ENCODE results near the gene GSTK1.
"Not testable (repeated sequence)": the region's sequence is repeated elsewhere in the genome, so short reads cannot be mapped to it uniquely, and the experiment has no call there.

Gene GSTK1
- total RNA-seq, result 89.4 to 377 (median 206) reads per million in 9 experiments

GRCh38 chr7:143263266-143264195 lies at the start of gene GSTK1:
TSS of gene GSTK1 (plus strand) at chr7:143263441. CDS start at chr7:143263514, 73 bp downstream.
- no peaks in the 10 kb centered on the region for H3K27me3 Mint-ChIP-seq
- peak within 1 kb of the TSS; percentile 98 to 100 for H3K4me3 Mint-ChIP-seq
- no peaks in the 10 kb centered on the region for H3K9me3 Mint-ChIP-seq
- peaks cover 33 to 51% of the 10 kb centered on the region in 2 donors for H3K4me1 Mint-ChIP-seq (ENCODE audit: low read depth in 2 of 2)
- DNase-seq, result peak; percentile 62 to 64 (median 63)
- H3K27ac Mint-ChIP-seq, result peak within 1 kb of the TSS; percentile 98
- peak; percentile 98 for ATAC-seq (replicated peaks)
- H3K36me3 Mint-ChIP-seq (ENCODE audit: insufficient read depth), result peaks cover 27% of the 10 kb centered on the region

GRCh38 chr7:143213478-143213877 lies 49.8 kb upstream of the GSTK1 start:
- not testable (repeated sequence) for H3K36me3 Mint-ChIP-seq (ENCODE audit: insufficient read depth); DNase-seq; H3K27ac Mint-ChIP-seq; H3K4me3 Mint-ChIP-seq; H3K9me3 Mint-ChIP-seq; H3K4me1 Mint-ChIP-seq (ENCODE audit: low read depth in 2 of 2); ATAC-seq (replicated peaks)
- peaks cover 0 to 16% of the 10 kb centered on the region in 2 donors for H3K27me3 Mint-ChIP-seq

- Mint-ChIP-seq H3K27ac (no peak overlapping the region), H3K27me3 (peaks cover 10 to 28% of the 10 kb centered on the region in 2 donors), H3K4me3 (no peak overlapping the region), H3K4me1 (ENCODE audit: low read depth in 2 of 2) (no peaks in the 10 kb centered on the region), H3K36me3 (ENCODE audit: insufficient read depth) (peaks cover 2% of the 10 kb centered on the region), H3K9me3 (no peaks in the 10 kb centered on the region)
- ATAC-seq (replicated peaks) (peak; percentile 98), DNase-seq (peak; percentile 57 to 64 (median 63))
Measured at GRCh38 chr7:143214789-143215679, 48.2 kb upstream of the GSTK1 start.

GRCh38 chr7:143216151-143216550 lies 47.1 kb upstream of the GSTK1 start:
- no peaks in the 10 kb centered on the region for H3K9me3 Mint-ChIP-seq
- no peak overlapping the region for H3K4me3 Mint-ChIP-seq
- H3K36me3 Mint-ChIP-seq (ENCODE audit: insufficient read depth), result peaks cover 2% of the 10 kb centered on the region

GRCh38 chr7:143216686-143217085 lies 46.6 kb upstream of the GSTK1 start:
- Mint-ChIP-seq H3K36me3 (ENCODE audit: insufficient read depth) (peaks cover 2% of the 10 kb centered on the region), H3K4me3 (no peak overlapping the region), H3K9me3 (no peaks in the 10 kb centered on the region), H3K4me1 (ENCODE audit: low read depth in 2 of 2) (no peaks in the 10 kb centered on the region), H3K27me3 (peaks cover 17 to 35% of the 10 kb centered on the region in 2 donors), H3K27ac (no peak overlapping the region)
- no peak for ATAC-seq (replicated peaks)
- no peak for DNase-seq

More at GRCh38 chr7:143216151-143216550, 47.1 kb upstream of the GSTK1 start:
- Mint-ChIP-seq H3K4me1 (ENCODE audit: low read depth in 2 of 2) (no peaks in the 10 kb centered on the region), H3K27ac (no peak overlapping the region), H3K27me3 (peaks cover 12 to 29% of the 10 kb centered on the region in 2 donors)
- ATAC-seq (replicated peaks), result no peak
- no peak for DNase-seq

- Mint-ChIP-seq H3K9me3 (no peaks in the 10 kb centered on the region), H3K4me1 (ENCODE audit: low read depth in 2 of 2) (no peaks in the 10 kb centered on the region), H3K27ac (no peak overlapping the region), H3K4me3 (no peak overlapping the region), H3K27me3 (peaks cover 26 to 46% of the 10 kb centered on the region in 2 donors), H3K36me3 (ENCODE audit: insufficient read depth) (peaks cover 2% of the 10 kb centered on the region)
- ATAC-seq (replicated peaks), result no peak
- no peak for DNase-seq
Measured at GRCh38 chr7:143217806-143218205, 45.4 kb upstream of the GSTK1 start.

GRCh38 chr7:143221286-143221685 lies 42.0 kb upstream of the GSTK1 start:
- Mint-ChIP-seq H3K36me3 (ENCODE audit: insufficient read depth) (peaks cover 2% of the 10 kb centered on the region), H3K9me3 (no peaks in the 10 kb centered on the region), H3K27me3 (peaks cover 37 to 59% of the 10 kb centered on the region in 2 donors), H3K27ac (no peak overlapping the region), H3K4me3 (no peak overlapping the region), H3K4me1 (ENCODE audit: low read depth in 2 of 2) (no peaks in the 10 kb centered on the region)
- DNase-seq (no peak), ATAC-seq (replicated peaks) (no peak)

GRCh38 chr7:143221737-143222136 lies 41.5 kb upstream of the GSTK1 start, which contains the start of gene TAS2R40:
TSS of gene TAS2R40 (plus strand) at chr7:143222037. CDS start at chr7:143222079, 42 bp downstream.
- Mint-ChIP-seq H3K27me3 (peaks cover 37 to 59% of the 10 kb centered on the region in 2 donors), H3K9me3 (no peaks in the 10 kb centered on the region), H3K4me3 (no peak within 1 kb of the TSS), H3K4me1 (ENCODE audit: low read depth in 2 of 2) (no peaks in the 10 kb centered on the region), H3K36me3 (ENCODE audit: insufficient read depth) (peaks cover 2% of the 10 kb centered on the region), H3K27ac (no peak within 1 kb of the TSS)
- ATAC-seq (replicated peaks) (no peak), DNase-seq (no peak)

GRCh38 chr7:143222782-143223181 lies 40.5 kb upstream of the GSTK1 start:
- Mint-ChIP-seq H3K9me3 (no peaks in the 10 kb centered on the region), H3K4me1 (ENCODE audit: low read depth in 2 of 2) (no peaks in the 10 kb centered on the region), H3K4me3 (no peak overlapping the region), H3K27ac (no peak overlapping the region), H3K36me3 (ENCODE audit: insufficient read depth) (no peaks in the 10 kb centered on the region), H3K27me3 (peaks cover 37 to 50% of the 10 kb centered on the region in 2 donors)
- ATAC-seq (replicated peaks) (no peak), DNase-seq (no peak)

GRCh38 chr7:143223784-143224183 lies 39.5 kb upstream of the GSTK1 start:
- Mint-ChIP-seq H3K27ac (no peak overlapping the region), H3K4me3 (no peak overlapping the region), H3K36me3 (ENCODE audit: insufficient read depth) (no peaks in the 10 kb centered on the region), H3K4me1 (ENCODE audit: low read depth in 2 of 2) (no peaks in the 10 kb centered on the region), H3K27me3 (peaks cover 35 to 40% of the 10 kb centered on the region in 2 donors), H3K9me3 (no peaks in the 10 kb centered on the region)
- no peak for DNase-seq
- ATAC-seq (replicated peaks), result no peak

GRCh38 chr7:143225047-143225446 lies 38.2 kb upstream of the GSTK1 start:
- DNase-seq (no peak), ATAC-seq (replicated peaks) (no peak)
- peaks cover 27 to 31% of the 10 kb centered on the region in 2 donors for H3K27me3 Mint-ChIP-seq
- H3K4me3 Mint-ChIP-seq, result no peak overlapping the region
- H3K36me3 Mint-ChIP-seq (ENCODE audit: insufficient read depth), result no peaks in the 10 kb centered on the region
- no peak overlapping the region for H3K27ac Mint-ChIP-seq
- H3K4me1 Mint-ChIP-seq (ENCODE audit: low read depth in 2 of 2), result no peaks in the 10 kb centered on the region
- H3K9me3 Mint-ChIP-seq, result no peaks in the 10 kb centered on the region

GRCh38 chr7:143227806-143228205 lies 35.4 kb upstream of the GSTK1 start:
- DNase-seq (no peak), ATAC-seq (replicated peaks) (no peak)
- Mint-ChIP-seq H3K36me3 (ENCODE audit: insufficient read depth) (no peaks in the 10 kb centered on the region), H3K4me1 (ENCODE audit: low read depth in 2 of 2) (no peaks in the 10 kb centered on the region), H3K9me3 (no peaks in the 10 kb centered on the region), H3K4me3 (no peak overlapping the region), H3K27ac (no peak overlapping the region), H3K27me3 (peaks cover 11 to 13% of the 10 kb centered on the region in 2 donors)

- Mint-ChIP-seq H3K27me3 (no peaks in the 10 kb centered on the region), H3K9me3 (no peaks in the 10 kb centered on the region), H3K36me3 (ENCODE audit: insufficient read depth) (no peaks in the 10 kb centered on the region), H3K27ac (no peak overlapping the region), H3K4me1 (ENCODE audit: low read depth in 2 of 2) (no peaks in the 10 kb centered on the region), H3K4me3 (no peak overlapping the region)
- no peak for DNase-seq
- no peak for ATAC-seq (replicated peaks)
Measured at GRCh38 chr7:143229054-143229790, 34.0 kb upstream of the GSTK1 start.
